ENCODE data around the gene ZCCHC9. TPM values are rescaled to one million over a fixed set of nuclear protein-coding genes. Genes with fewer than 3 reads are reported as not detected.

ZCCHC9 gene
- total and polyA plus RNA-seq, 5 donors from 2014 or later = 18.7 to 24.9 (median 21.7) TPM

DNA sequence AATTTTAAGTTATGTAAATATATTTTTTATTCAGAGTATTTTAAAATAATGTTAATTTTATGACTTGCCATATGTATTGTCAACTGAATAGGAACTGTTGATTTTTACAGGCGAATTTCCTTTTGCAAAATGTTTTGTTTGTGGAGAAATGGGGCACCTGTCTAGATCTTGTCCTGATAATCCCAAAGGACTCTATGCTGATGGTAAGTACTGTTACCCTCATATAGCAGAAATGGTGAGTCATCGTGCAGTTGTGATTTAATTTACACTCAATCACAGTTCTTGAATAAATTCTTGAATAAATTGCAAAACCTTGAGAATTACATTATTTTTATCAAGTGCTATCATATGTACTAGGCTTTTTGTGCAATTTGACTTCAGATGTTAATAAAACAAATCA, 7.4 kb downstream of the ZCCHC9 start:
- no peaks in the 10 kb centered on the region for H3K9me3 Mint-ChIP-seq
- peaks cover 44% of the 10 kb centered on the region for H3K36me3 ChIP-seq (ENCODE audit: control insufficient read depth, insufficient read depth, low read length)
- no peaks in the 10 kb centered on the region for H3K4me1 ChIP-seq (ENCODE audit: control insufficient read depth, insufficient read depth, low read length, poor library complexity, severe bottlenecking)
- DNase-seq = no peak
- no peak for ATAC-seq (ENCODE audit: low read depth in 2 of 2)
- peak overlapping the region in 1 of 4 donors; percentile 21 for H3K4me3 Mint-ChIP-seq
- H3K9me3 ChIP-seq (ENCODE audit: control insufficient read depth in 2 of 2, low read length in 2 of 2) = no peaks in the 10 kb centered on the region
- H3K4me1 Mint-ChIP-seq = peaks cover 10 to 21% (median 18%) of the 10 kb centered on the region in 4 donors
- H3K27ac ChIP-seq (ENCODE audit: insufficient read depth, low read length, poor library complexity, severe bottlenecking) = no peak overlapping the region
- H3K27ac Mint-ChIP-seq = no peak overlapping the region
- peaks cover 42% of the 10 kb centered on the region for H3K36me3 Mint-ChIP-seq
- no peaks in the 10 kb centered on the region for H3K27me3 ChIP-seq (ENCODE audit: control insufficient read depth, insufficient read depth, low read length)
- no peak overlapping the region for H3K4me3 ChIP-seq (ENCODE audit: low read depth, low read length)
- no peaks in the 10 kb centered on the region for H3K27me3 Mint-ChIP-seq

DNA sequence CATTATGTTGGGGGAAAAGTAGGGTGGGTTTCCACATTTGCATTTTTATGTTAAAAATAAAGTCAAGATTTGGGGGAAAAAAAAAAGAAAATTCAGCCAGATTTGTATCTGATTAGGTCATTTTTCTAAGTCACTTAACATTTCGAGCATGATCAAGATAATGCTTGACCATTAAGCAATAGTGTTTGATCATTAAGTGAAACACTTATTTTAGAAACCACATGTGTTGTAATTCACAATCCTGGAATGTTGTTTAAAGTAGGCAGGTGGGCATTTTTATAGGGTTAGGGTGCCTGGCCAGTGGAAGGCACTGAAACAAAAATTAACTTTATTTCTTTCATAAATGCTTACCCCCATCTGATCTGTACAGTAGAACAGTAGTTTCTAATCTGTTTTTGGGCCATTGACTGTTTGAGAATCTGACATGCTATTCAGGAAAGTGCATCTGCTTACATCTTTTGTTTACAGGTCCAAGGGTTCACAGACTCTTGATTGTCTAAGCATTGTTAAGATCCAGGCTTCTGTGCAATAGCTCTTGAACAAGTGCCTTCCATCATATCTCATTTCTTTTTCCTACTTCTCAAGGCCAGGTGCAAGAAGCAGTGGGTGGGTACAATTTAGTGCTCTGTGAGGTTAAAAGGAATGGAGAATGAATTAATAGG, 9.1 kb downstream of the ZCCHC9 start:
- H3K27me3 ChIP-seq (ENCODE audit: control insufficient read depth, insufficient read depth, low read length) = no peaks in the 10 kb centered on the region
- Mint-ChIP-seq H3K27me3 (no peaks in the 10 kb centered on the region), H3K4me1 (peaks cover 4 to 10% (median 7%) of the 10 kb centered on the region in 4 donors), H3K27ac (peak overlapping the region in 1 of 3 donors; percentile 59), H3K9me3 (no peaks in the 10 kb centered on the region), H3K36me3 (peaks cover 43% of the 10 kb centered on the region), H3K4me3 (no peak overlapping the region)
- DNase-seq (no peak), ATAC-seq (ENCODE audit: low read depth in 2 of 2) (no peak)
- no peaks in the 10 kb centered on the region for H3K4me1 ChIP-seq (ENCODE audit: control insufficient read depth, insufficient read depth, low read length, poor library complexity, severe bottlenecking)
- no peak overlapping the region for H3K4me3 ChIP-seq (ENCODE audit: low read depth, low read length)
- no peaks in the 10 kb centered on the region for H3K9me3 ChIP-seq (ENCODE audit: control insufficient read depth in 2 of 2, low read length in 2 of 2)
- peaks cover 38% of the 10 kb centered on the region for H3K36me3 ChIP-seq (ENCODE audit: control insufficient read depth, insufficient read depth, low read length)
- H3K27ac ChIP-seq (ENCODE audit: insufficient read depth, low read length, poor library complexity, severe bottlenecking) = no peak overlapping the region

DNA sequence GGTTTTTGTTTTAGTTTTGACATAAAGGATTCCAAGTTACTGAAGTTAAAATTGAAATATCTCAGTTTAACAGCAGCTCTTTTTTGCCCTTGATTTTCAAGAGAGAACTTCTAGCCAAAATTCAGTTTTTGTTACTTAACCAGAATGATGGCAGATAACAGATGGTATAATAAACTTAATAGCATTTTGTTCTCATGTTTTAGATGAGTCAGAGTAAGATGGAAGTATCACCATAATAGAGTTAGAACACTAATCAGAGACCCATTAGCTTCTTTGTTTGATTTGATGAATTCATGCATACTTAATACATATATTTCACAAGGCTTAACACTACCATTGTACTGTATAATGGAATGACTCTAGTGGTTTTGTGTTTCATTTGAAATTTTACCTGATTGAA, 11.9 kb downstream of the ZCCHC9 start:
- ATAC-seq (ENCODE audit: low read depth in 2 of 2) (no peak), DNase-seq (no peak)
- Histone ChIP-seq H3K27ac (ENCODE audit: insufficient read depth, low read length, poor library complexity, severe bottlenecking) (no peak overlapping the region), H3K4me1 (ENCODE audit: control insufficient read depth, insufficient read depth, low read length, poor library complexity, severe bottlenecking) (no peaks in the 10 kb centered on the region), H3K27me3 (ENCODE audit: control insufficient read depth, insufficient read depth, low read length) (no peaks in the 10 kb centered on the region), H3K9me3 (ENCODE audit: control insufficient read depth in 2 of 2, low read length in 2 of 2) (no peaks in the 10 kb centered on the region), H3K36me3 (ENCODE audit: control insufficient read depth, insufficient read depth, low read length) (peaks cover 38% of the 10 kb centered on the region), H3K4me3 (ENCODE audit: low read depth, low read length) (no peak overlapping the region)
- Mint-ChIP-seq H3K9me3 (peaks cover 0 to 2% (median 0%) of the 10 kb centered on the region in 7 donors), H3K4me3 (no peak overlapping the region), H3K27me3 (no peaks in the 10 kb centered on the region), H3K27ac (no peak overlapping the region), H3K36me3 (peaks cover 43% of the 10 kb centered on the region), H3K4me1 (peaks cover under 1 to 4% (median 3%) of the 10 kb centered on the region in 4 donors)

DNA sequence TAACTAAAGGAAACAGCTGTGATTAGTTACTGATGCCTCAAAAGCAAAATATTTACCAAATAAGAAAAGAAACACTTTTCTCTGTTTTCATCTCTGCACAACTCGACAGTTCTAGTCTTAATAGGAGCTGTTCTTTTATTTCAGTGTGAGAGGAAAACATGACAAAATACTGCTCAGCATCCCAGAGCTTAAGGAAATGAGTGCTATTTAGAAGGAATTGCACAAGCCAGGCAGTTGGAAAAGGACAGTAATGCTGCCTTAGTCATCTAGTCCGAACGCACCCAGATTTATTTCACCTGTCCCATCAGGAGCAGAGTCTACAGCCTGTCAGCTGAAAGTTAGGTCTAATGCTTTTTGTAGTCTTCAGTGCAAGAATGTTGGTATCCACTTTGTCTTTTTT, 12.3 kb downstream of the ZCCHC9 start:
- no peaks in the 10 kb centered on the region for H3K4me1 ChIP-seq (ENCODE audit: control insufficient read depth, insufficient read depth, low read length, poor library complexity, severe bottlenecking)
- no peak overlapping the region for H3K4me3 ChIP-seq (ENCODE audit: low read depth, low read length)
- no peaks in the 10 kb centered on the region for H3K27me3 ChIP-seq (ENCODE audit: control insufficient read depth, insufficient read depth, low read length)
- ATAC-seq (ENCODE audit: low read depth in 2 of 2) = no peak
- Mint-ChIP-seq H3K36me3 (peaks cover 40% of the 10 kb centered on the region), H3K9me3 (peaks cover 0 to 2% (median 0%) of the 10 kb centered on the region in 7 donors), H3K27ac (no peak overlapping the region), H3K4me3 (no peak overlapping the region), H3K4me1 (peaks cover 0 to 4% (median 4%) of the 10 kb centered on the region in 4 donors), H3K27me3 (no peaks in the 10 kb centered on the region)
- no peak for DNase-seq
- H3K27ac ChIP-seq (ENCODE audit: insufficient read depth, low read length, poor library complexity, severe bottlenecking) = no peak overlapping the region
- peaks cover 38% of the 10 kb centered on the region for H3K36me3 ChIP-seq (ENCODE audit: control insufficient read depth, insufficient read depth, low read length)
- H3K9me3 ChIP-seq (ENCODE audit: control insufficient read depth in 2 of 2, low read length in 2 of 2) = no peaks in the 10 kb centered on the region

DNA sequence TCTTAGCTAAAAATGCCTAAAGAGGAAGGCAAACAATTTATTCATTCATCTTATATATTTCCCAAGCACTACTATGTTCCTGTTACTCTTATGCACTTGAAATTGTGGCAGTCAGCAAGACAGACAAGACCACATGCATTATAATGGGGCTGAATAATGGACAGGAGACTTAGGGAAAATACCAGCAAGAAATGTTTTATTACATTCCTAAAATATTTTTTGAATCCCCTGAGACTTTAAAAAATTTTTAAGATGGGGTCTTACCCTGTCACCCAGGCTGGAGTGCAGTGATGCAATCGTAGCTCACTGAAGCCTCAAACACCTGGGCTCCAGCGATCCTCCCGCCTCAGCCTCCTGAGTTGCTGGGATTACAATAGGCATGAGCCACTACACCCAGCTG, 13.2 kb downstream of the ZCCHC9 start:
- Histone ChIP-seq H3K4me1 (ENCODE audit: control insufficient read depth, insufficient read depth, low read length, poor library complexity, severe bottlenecking) (no peaks in the 10 kb centered on the region), H3K27ac (ENCODE audit: insufficient read depth, low read length, poor library complexity, severe bottlenecking) (no peak overlapping the region), H3K36me3 (ENCODE audit: control insufficient read depth, insufficient read depth, low read length) (peaks cover 30% of the 10 kb centered on the region), H3K9me3 (ENCODE audit: control insufficient read depth in 2 of 2, low read length in 2 of 2) (no peaks in the 10 kb centered on the region), H3K27me3 (ENCODE audit: control insufficient read depth, insufficient read depth, low read length) (no peaks in the 10 kb centered on the region), H3K4me3 (ENCODE audit: low read depth, low read length) (no peak overlapping the region)
- Mint-ChIP-seq H3K36me3 (peaks cover 33% of the 10 kb centered on the region), H3K27me3 (no peaks in the 10 kb centered on the region), H3K4me1 (peaks cover 0 to 4% (median 2%) of the 10 kb centered on the region in 4 donors), H3K9me3 (peaks cover 0 to 2% (median 0%) of the 10 kb centered on the region in 7 donors), H3K27ac (no peak overlapping the region), H3K4me3 (no peak overlapping the region)
- ATAC-seq (ENCODE audit: low read depth in 2 of 2) (no peak), DNase-seq (no peak)

DNA sequence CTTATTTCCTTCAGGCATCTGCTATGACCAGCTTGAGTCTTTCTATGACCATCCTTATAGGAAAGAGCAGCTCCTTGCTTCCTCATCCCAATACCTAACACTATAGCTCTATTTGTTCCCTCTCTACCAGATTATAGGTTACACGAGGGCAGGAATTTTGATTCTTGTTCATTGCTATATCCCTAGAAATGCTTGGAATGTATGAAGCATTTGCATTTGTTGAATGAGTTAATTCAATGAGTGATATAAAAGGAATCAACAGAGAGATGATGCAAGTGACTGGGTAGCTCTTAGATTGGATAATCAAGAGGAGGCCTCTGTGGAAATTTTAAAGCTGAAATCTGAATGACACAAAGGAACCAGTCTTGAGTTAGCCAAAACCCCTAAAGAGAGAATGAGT, 13.9 kb downstream of the ZCCHC9 start:
- H3K9me3 ChIP-seq (ENCODE audit: control insufficient read depth in 2 of 2, low read length in 2 of 2) = no peaks in the 10 kb centered on the region
- peaks cover 0 to 2% (median 0%) of the 10 kb centered on the region in 7 donors for H3K9me3 Mint-ChIP-seq

DNA sequence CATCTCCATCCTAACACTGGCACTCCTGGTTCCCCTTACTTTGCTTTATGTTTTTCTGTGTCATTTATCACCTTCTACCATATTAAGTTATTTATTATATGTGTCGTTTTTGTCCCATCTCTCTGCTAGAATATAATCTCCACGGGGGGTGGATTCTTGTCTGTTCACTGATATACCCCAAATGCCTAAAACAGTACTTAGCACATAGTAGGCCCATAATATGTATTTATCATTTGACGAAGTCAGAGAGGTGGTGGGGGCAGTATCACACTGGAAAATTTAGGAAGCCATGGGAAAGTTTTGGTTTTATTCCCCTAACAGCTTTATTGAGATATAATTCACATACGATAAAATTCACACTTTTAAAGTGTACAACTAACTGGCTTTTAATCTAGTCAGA, 14.4 kb downstream of the ZCCHC9 start:
- Histone ChIP-seq H3K27ac (ENCODE audit: insufficient read depth, low read length, poor library complexity, severe bottlenecking) (no peak overlapping the region), H3K27me3 (ENCODE audit: control insufficient read depth, insufficient read depth, low read length) (no peaks in the 10 kb centered on the region), H3K36me3 (ENCODE audit: control insufficient read depth, insufficient read depth, low read length) (peaks cover 26% of the 10 kb centered on the region), H3K9me3 (ENCODE audit: control insufficient read depth in 2 of 2, low read length in 2 of 2) (no peaks in the 10 kb centered on the region), H3K4me3 (ENCODE audit: low read depth, low read length) (no peak overlapping the region), H3K4me1 (ENCODE audit: control insufficient read depth, insufficient read depth, low read length, poor library complexity, severe bottlenecking) (no peaks in the 10 kb centered on the region)
- Mint-ChIP-seq H3K4me1 (peaks cover 0 to 4% (median 2%) of the 10 kb centered on the region in 4 donors), H3K36me3 (peaks cover 26% of the 10 kb centered on the region), H3K4me3 (no peak overlapping the region), H3K9me3 (peaks cover 0 to 2% (median 0%) of the 10 kb centered on the region in 7 donors), H3K27ac (no peak overlapping the region), H3K27me3 (no peaks in the 10 kb centered on the region)
- DNase-seq = no peak
- no peak for ATAC-seq (ENCODE audit: low read depth in 2 of 2)

More for the DNA sequence above, 13.9 kb downstream of the ZCCHC9 start:
- Mint-ChIP-seq H3K4me1 (peaks cover 0 to 4% (median 2%) of the 10 kb centered on the region in 4 donors), H3K36me3 (peaks cover 28% of the 10 kb centered on the region), H3K4me3 (no peak overlapping the region), H3K27ac (no peak overlapping the region), H3K27me3 (no peaks in the 10 kb centered on the region)
- no peak overlapping the region for H3K4me3 ChIP-seq (ENCODE audit: low read depth, low read length)
- ATAC-seq (ENCODE audit: low read depth in 2 of 2) (no peak), DNase-seq (no peak)
- H3K27ac ChIP-seq (ENCODE audit: insufficient read depth, low read length, poor library complexity, severe bottlenecking) = no peak overlapping the region
- no peaks in the 10 kb centered on the region for H3K4me1 ChIP-seq (ENCODE audit: control insufficient read depth, insufficient read depth, low read length, poor library complexity, severe bottlenecking)
- no peaks in the 10 kb centered on the region for H3K27me3 ChIP-seq (ENCODE audit: control insufficient read depth, insufficient read depth, low read length)
- peaks cover 29% of the 10 kb centered on the region for H3K36me3 ChIP-seq (ENCODE audit: control insufficient read depth, insufficient read depth, low read length)

DNA sequence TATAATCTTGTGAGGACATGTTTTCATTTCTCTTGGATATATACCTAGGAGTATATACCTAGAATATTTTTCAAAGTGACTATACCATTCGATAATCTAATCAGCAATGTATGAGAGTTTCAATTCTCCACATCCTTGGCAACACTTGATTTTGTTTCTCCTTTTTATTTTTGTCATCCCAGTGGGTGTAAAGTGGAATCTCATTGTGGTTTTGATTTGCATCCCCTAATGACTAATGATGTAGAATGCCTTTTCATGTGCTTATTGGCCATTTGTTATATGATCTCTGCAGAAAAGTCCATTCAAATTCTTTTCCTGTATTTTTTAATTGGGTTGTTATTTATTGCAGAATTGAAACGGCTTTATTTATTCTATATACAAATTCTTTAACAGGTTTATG, 15.2 kb downstream of the ZCCHC9 start:
- no peaks in the 10 kb centered on the region for H3K27me3 Mint-ChIP-seq
- Histone ChIP-seq H3K4me3 (ENCODE audit: low read depth, low read length) (no peak overlapping the region), H3K4me1 (ENCODE audit: control insufficient read depth, insufficient read depth, low read length, poor library complexity, severe bottlenecking) (no peaks in the 10 kb centered on the region), H3K27me3 (ENCODE audit: control insufficient read depth, insufficient read depth, low read length) (no peaks in the 10 kb centered on the region), H3K36me3 (ENCODE audit: control insufficient read depth, insufficient read depth, low read length) (peaks cover 18% of the 10 kb centered on the region), H3K9me3 (ENCODE audit: control insufficient read depth in 2 of 2, low read length in 2 of 2) (no peaks in the 10 kb centered on the region), H3K27ac (ENCODE audit: insufficient read depth, low read length, poor library complexity, severe bottlenecking) (no peak overlapping the region)
- H3K36me3 Mint-ChIP-seq = peaks cover 19% of the 10 kb centered on the region
- no peak for DNase-seq
- H3K9me3 Mint-ChIP-seq = peaks cover 0 to 2% (median 0%) of the 10 kb centered on the region in 7 donors
- H3K27ac Mint-ChIP-seq = no peak overlapping the region
- H3K4me1 Mint-ChIP-seq = peaks cover 0 to 4% (median 2%) of the 10 kb centered on the region in 4 donors
- no peak overlapping the region for H3K4me3 Mint-ChIP-seq
- no peak for ATAC-seq (ENCODE audit: low read depth in 2 of 2)

Measured in CD4-positive, CD25-positive, alpha-beta regulatory T cell (primary cell).